ENCODE measurements around the gene RBM27. TPM values are rescaled to one million over a fixed set of nuclear protein-coding genes. Genes with fewer than 3 reads are reported as not detected.

Gene RBM27
- total RNA-seq, 1 experiment from 2014 or later, result 32.6 TPM

- DNase-seq (ENCODE audit: low spot score), result no peak
- Mint-ChIP-seq H3K27me3 (ENCODE audit: low read depth) (no peaks in the 10 kb centered on the region), H3K9me3 (no peaks in the 10 kb centered on the region), H3K36me3 (peaks cover 19% of the 10 kb centered on the region), H3K4me1 (no peaks in the 10 kb centered on the region), H3K4me3 (no peak overlapping the region), H3K27ac (no peak overlapping the region)
- TF ChIP-seq, protein P1, sequence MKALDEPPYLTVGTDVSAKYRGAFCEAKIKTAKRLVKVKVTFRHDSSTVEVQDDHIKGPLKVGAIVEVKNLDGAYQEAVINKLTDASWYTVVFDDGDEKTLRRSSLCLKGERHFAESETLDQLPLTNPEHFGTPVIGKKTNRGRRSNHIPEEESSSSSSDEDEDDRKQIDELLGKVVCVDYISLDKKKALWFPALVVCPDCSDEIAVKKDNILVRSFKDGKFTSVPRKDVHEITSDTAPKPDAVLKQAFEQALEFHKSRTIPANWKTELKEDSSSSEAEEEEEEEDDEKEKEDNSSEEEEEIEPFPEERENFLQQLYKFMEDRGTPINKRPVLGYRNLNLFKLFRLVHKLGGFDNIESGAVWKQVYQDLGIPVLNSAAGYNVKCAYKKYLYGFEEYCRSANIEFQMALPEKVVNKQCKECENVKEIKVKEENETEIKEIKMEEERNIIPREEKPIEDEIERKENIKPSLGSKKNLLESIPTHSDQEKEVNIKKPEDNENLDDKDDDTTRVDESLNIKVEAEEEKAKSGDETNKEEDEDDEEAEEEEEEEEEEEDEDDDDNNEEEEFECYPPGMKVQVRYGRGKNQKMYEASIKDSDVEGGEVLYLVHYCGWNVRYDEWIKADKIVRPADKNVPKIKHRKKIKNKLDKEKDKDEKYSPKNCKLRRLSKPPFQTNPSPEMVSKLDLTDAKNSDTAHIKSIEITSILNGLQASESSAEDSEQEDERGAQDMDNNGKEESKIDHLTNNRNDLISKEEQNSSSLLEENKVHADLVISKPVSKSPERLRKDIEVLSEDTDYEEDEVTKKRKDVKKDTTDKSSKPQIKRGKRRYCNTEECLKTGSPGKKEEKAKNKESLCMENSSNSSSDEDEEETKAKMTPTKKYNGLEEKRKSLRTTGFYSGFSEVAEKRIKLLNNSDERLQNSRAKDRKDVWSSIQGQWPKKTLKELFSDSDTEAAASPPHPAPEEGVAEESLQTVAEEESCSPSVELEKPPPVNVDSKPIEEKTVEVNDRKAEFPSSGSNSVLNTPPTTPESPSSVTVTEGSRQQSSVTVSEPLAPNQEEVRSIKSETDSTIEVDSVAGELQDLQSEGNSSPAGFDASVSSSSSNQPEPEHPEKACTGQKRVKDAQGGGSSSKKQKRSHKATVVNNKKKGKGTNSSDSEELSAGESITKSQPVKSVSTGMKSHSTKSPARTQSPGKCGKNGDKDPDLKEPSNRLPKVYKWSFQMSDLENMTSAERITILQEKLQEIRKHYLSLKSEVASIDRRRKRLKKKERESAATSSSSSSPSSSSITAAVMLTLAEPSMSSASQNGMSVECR (CRISPR knock-in tag; IDR thresholded peaks at IDR 0.05; ENCODE audit: borderline replicate concordance), result no peak
- TF ChIP-seq HMGA2 (CRISPR knock-in tag; IDR thresholded peaks at IDR 0.05) (no peak), ZBTB43 (CRISPR knock-in tag; IDR thresholded peaks at IDR 0.05) (no peak), IRF2 (CRISPR knock-in tag; IDR thresholded peaks at IDR 0.05; ENCODE audit: borderline replicate concordance, low read depth) (no peak), ZNF317 (CRISPR knock-in tag; IDR thresholded peaks at IDR 0.05; ENCODE audit: borderline replicate concordance, low read depth) (no peak), ETV6 (CRISPR knock-in tag; IDR thresholded peaks at IDR 0.05) (no peak), CREM (CRISPR knock-in tag; IDR thresholded peaks at IDR 0.05) (no peak), GABPB1 (CRISPR knock-in tag; IDR thresholded peaks at IDR 0.05) (no peak), ATF1 (CRISPR knock-in tag; IDR thresholded peaks at IDR 0.05) (no peak), AFF4 (CRISPR knock-in tag; IDR thresholded peaks at IDR 0.05; ENCODE audit: borderline replicate concordance) (no peak)
- TF ChIP-seq, protein P2, sequence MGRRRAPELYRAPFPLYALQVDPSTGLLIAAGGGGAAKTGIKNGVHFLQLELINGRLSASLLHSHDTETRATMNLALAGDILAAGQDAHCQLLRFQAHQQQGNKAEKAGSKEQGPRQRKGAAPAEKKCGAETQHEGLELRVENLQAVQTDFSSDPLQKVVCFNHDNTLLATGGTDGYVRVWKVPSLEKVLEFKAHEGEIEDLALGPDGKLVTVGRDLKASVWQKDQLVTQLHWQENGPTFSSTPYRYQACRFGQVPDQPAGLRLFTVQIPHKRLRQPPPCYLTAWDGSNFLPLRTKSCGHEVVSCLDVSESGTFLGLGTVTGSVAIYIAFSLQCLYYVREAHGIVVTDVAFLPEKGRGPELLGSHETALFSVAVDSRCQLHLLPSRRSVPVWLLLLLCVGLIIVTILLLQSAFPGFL (CRISPR knock-in tag; IDR thresholded peaks at IDR 0.05; ENCODE audit: borderline replicate concordance), result no peak
- no peak for ATAC-seq
- POLR2A ChIA-PET, result no interaction called here
- CTCF ChIA-PET, result interaction anchor here (0.6 kb wide), 1 partner anchor 167 kb away, joined by 4 read pairs; no protein-coding TSS in a partner anchor
Observed at GRCh38 chr5:146243247-146243646, 39.8 kb downstream of the RBM27 start.

DNA sequence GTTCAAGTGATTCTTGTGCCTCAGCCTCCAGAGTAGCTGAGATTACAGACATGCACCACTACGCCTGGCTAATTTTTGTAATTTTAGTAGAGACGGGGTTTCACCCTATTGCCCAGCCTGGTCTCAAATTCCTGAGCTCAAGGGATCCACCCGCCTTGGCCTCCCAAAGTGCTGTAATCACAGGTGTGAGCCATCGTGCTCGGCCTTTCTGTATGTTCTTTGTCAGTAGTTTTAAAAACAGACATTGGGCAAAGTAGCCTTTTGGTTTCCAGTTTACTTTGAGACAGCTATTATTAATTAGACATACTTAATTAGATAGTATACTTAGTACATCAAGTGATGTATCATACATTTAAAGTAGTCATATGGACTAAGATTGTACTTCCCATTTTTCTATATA is 45.2 kb downstream of the RBM27 start:
- DNase-seq (ENCODE audit: low spot score) (no peak), ATAC-seq (no peak)
- Mint-ChIP-seq H3K27ac (no peak overlapping the region), H3K4me3 (no peak overlapping the region), H3K4me1 (no peaks in the 10 kb centered on the region), H3K9me3 (no peaks in the 10 kb centered on the region), H3K36me3 (peaks cover 14% of the 10 kb centered on the region), H3K27me3 (ENCODE audit: low read depth) (no peaks in the 10 kb centered on the region)
- CTCF ChIA-PET, result no interaction called here
- POLR2A ChIA-PET, result no interaction called here
- TF ChIP-seq ZNF425 (CRISPR knock-in tag; conservative IDR thresholded peaks at IDR 0.05), result no peak
- TF ChIP-seq, protein P3, sequence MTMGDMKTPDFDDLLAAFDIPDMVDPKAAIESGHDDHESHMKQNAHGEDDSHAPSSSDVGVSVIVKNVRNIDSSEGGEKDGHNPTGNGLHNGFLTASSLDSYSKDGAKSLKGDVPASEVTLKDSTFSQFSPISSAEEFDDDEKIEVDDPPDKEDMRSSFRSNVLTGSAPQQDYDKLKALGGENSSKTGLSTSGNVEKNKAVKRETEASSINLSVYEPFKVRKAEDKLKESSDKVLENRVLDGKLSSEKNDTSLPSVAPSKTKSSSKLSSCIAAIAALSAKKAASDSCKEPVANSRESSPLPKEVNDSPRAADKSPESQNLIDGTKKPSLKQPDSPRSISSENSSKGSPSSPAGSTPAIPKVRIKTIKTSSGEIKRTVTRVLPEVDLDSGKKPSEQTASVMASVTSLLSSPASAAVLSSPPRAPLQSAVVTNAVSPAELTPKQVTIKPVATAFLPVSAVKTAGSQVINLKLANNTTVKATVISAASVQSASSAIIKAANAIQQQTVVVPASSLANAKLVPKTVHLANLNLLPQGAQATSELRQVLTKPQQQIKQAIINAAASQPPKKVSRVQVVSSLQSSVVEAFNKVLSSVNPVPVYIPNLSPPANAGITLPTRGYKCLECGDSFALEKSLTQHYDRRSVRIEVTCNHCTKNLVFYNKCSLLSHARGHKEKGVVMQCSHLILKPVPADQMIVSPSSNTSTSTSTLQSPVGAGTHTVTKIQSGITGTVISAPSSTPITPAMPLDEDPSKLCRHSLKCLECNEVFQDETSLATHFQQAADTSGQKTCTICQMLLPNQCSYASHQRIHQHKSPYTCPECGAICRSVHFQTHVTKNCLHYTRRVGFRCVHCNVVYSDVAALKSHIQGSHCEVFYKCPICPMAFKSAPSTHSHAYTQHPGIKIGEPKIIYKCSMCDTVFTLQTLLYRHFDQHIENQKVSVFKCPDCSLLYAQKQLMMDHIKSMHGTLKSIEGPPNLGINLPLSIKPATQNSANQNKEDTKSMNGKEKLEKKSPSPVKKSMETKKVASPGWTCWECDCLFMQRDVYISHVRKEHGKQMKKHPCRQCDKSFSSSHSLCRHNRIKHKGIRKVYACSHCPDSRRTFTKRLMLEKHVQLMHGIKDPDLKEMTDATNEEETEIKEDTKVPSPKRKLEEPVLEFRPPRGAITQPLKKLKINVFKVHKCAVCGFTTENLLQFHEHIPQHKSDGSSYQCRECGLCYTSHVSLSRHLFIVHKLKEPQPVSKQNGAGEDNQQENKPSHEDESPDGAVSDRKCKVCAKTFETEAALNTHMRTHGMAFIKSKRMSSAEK (CRISPR knock-in tag; IDR thresholded peaks at IDR 0.05; ENCODE audit: borderline replicate concordance), result no peak
- TF ChIP-seq, protein P4, sequence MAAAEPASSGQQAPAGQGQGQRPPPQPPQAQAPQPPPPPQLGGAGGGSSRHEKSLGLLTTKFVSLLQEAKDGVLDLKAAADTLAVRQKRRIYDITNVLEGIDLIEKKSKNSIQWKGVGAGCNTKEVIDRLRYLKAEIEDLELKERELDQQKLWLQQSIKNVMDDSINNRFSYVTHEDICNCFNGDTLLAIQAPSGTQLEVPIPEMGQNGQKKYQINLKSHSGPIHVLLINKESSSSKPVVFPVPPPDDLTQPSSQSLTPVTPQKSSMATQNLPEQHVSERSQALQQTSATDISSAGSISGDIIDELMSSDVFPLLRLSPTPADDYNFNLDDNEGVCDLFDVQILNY (CRISPR knock-in tag; IDR thresholded peaks at IDR 0.05), result no peak
